HepG2 (cell line): ENCODE results near the gene ACAT1. TPM values are rescaled to one million over a fixed set of nuclear protein-coding genes. Genes with fewer than 3 reads are reported as not detected.
A peak's percentile ranks its signal among the peaks of the same experiment; 100 is the strongest.

Experiments used
- ARNT ChIP-seq: fragments of 450-650 bp; IDR thresholded peaks from 2 replicates; pipeline ENCODE4 v1.6.1; 2017
- ATF7 ChIP-seq, 2 experiments: fragments of 450-650 bp in 1 of 2; sonication (generic) in 1 of 2; formaldehyde crosslinking in 1 of 2; IDR thresholded peaks; 2 replicates each; pipeline versions ENCODE4 v1.4.0 to v1.6.1; 2016 to 2020; ENCODE audit warnings: antibody characterized with exemption in 1 of 2, mild to moderate bottlenecking in 1 of 2, missing genetic modification reagents in 1 of 2
- EED ChIP-seq: sonication (generic); formaldehyde crosslinking; IDR thresholded peaks from 2 replicates; pipeline ENCODE4 v1.5.0; 2020; ENCODE audit warnings: mild to moderate bottlenecking, missing genetic modification reagents
- ELF4 ChIP-seq: sonication (generic); formaldehyde crosslinking; IDR thresholded peaks from 2 replicates; pipeline ENCODE4 v1.5.0; 2020; ENCODE audit warnings: missing genetic modification reagents, mild to moderate bottlenecking, moderate library complexity, borderline replicate concordance
- HCFC1 ChIP-seq: fragments of 150-350 bp; IDR thresholded peaks from 2 replicates; pipeline ENCODE4 v1.6.1; 2014; ENCODE audit warnings: low read depth, low read length
- HDAC6 ChIP-seq: fragments of 200-600 bp; sonication (generic); IDR thresholded peaks from 2 replicates; pipeline ENCODE4 v1.7.0; 2017; ENCODE audit warnings: mild to moderate bottlenecking, antibody characterized with exemption, low read length, low read depth
- KAT7 ChIP-seq: IDR thresholded peaks from 2 replicates; pipeline ENCODE4 v1.6.1; 2018; ENCODE audit warnings: borderline replicate concordance, missing compliant biosample characterization
- KLF13 ChIP-seq: sonication (generic); formaldehyde crosslinking; IDR thresholded peaks from 2 replicates; pipeline ENCODE4 v1.4.0; 2020; ENCODE audit warnings: mild to moderate bottlenecking, missing genetic modification reagents
- MIER2 ChIP-seq: IDR thresholded peaks from 2 replicates; pipeline ENCODE4 v1.6.1; 2016; ENCODE audit warnings: missing biosample characterization, missing genetic modification reagents
- MIXL1 ChIP-seq: IDR thresholded peaks from 2 replicates; pipeline ENCODE4 v1.6.1; 2016
- MNT ChIP-seq: fragments of 450-650 bp; IDR thresholded peaks from 2 replicates; pipeline ENCODE4 v1.6.1; 2016
- POLR2A ChIP-seq, 2 experiments: IDR thresholded peaks; 2 replicates each; pipeline ENCODE4 v1.6.1; 2011; ENCODE audit warnings: low read depth in 2 of 2, low read length in 2 of 2, mild to moderate bottlenecking in 1 of 2, moderate library complexity in 1 of 2; ENCODE audit not compliant: insufficient read depth in 1 of 2
- SOX6 ChIP-seq, 2 experiments: fragments of 450-650 bp in 1 of 2; sonication (generic) in 1 of 2; formaldehyde crosslinking in 1 of 2; IDR thresholded peaks; 2 replicates each; pipeline versions ENCODE4 v1.4.0 to v1.6.1; 2017 to 2020; ENCODE audit warnings: antibody characterized with exemption in 1 of 2, mild to moderate bottlenecking in 1 of 2, missing genetic modification reagents in 1 of 2
- SSRP1 ChIP-seq: IDR thresholded peaks from 2 replicates; pipeline ENCODE4 v1.6.1; 2016; ENCODE audit warnings: control low read depth
- TARDBP ChIP-seq: sonication (generic); formaldehyde crosslinking; IDR thresholded peaks from 2 replicates; pipeline ENCODE4 v1.8.0; 2022; ENCODE audit warnings: mild to moderate bottlenecking, missing genetic modification reagents
- TP53 ChIP-seq: sonication (generic); formaldehyde crosslinking; conservative IDR thresholded peaks from 2 replicates; pipeline ENCODE4 v1.4.0; 2020; ENCODE audit warnings: missing genetic modification reagents
- ZMYM2 ChIP-seq: sonication (generic); formaldehyde crosslinking; IDR thresholded peaks from 2 replicates; pipeline ENCODE4 v1.8.0; 2022; ENCODE audit warnings: mild to moderate bottlenecking, missing genetic modification reagents
- ZNF234 ChIP-seq: sonication (generic); formaldehyde crosslinking; conservative IDR thresholded peaks from 2 replicates; pipeline ENCODE4 v1.5.1; 2020; ENCODE audit warnings: mild to moderate bottlenecking, missing genetic modification reagents
- ZNF713 ChIP-seq: sonication (generic); formaldehyde crosslinking; IDR thresholded peaks from 2 replicates; pipeline ENCODE4 v1.4.0; 2020; ENCODE audit warnings: mild to moderate bottlenecking, missing genetic modification reagents
- polyA plus RNA-seq, 8 experiments: library from polyadenylated mRNA; depleted of rRNA in 3 of 8; stranded (reverse) in 7 of 8; unstranded in 1 of 8; fragments of >200 nt; fragmentation: Illumina TruSeq in 4 of 8; extraction: Trizol in 4 of 8; gene quantifications; 2 replicates each; pipeline versions ENCODE4 v1.2.1 to v1.2.3, GENCODE V29; 2011 to 2016; ENCODE audit warnings: low read depth in 4 of 8, missing spikeins in 1 of 8, mixed read lengths in 1 of 8; ENCODE audit not compliant: insufficient read depth in 1 of 8
- total RNA-seq, 5 experiments: library from RNA; depleted of rRNA; stranded (reverse); fragments of >200 nt; fragmentation: Illumina TruSeq; extraction: Trizol; gene quantifications; 2 replicates each; pipeline ENCODE4 v1.2.3, GENCODE V29; 2016; ENCODE audit warnings: low read depth in 1 of 5
- TF ChIP-seq, protein P1 (sequence below): sonication (generic); formaldehyde crosslinking; IDR thresholded peaks from 2 replicates; pipeline ENCODE4 v1.4.0; 2020; ENCODE audit warnings: missing genetic modification reagents, mild to moderate bottlenecking, borderline replicate concordance
- TF ChIP-seq, protein P2 (sequence below): sonication (generic); formaldehyde crosslinking; IDR thresholded peaks from 2 replicates; pipeline ENCODE4 v1.9.0; 2021; ENCODE audit warnings: missing genetic modification reagents, mild to moderate bottlenecking, borderline replicate concordance
- TF ChIP-seq, protein P3 (sequence below): sonication (generic); formaldehyde crosslinking; conservative IDR thresholded peaks from 2 replicates; pipeline ENCODE4 v1.4.0; 2020; ENCODE audit warnings: missing genetic modification reagents

Gene ACAT1
- total and polyA plus RNA-seq, 2 of the 13 experiments (the other 11 are each of a cell fraction or from before 2014, with no cell fraction given): 103 to 165 TPM

DNA sequence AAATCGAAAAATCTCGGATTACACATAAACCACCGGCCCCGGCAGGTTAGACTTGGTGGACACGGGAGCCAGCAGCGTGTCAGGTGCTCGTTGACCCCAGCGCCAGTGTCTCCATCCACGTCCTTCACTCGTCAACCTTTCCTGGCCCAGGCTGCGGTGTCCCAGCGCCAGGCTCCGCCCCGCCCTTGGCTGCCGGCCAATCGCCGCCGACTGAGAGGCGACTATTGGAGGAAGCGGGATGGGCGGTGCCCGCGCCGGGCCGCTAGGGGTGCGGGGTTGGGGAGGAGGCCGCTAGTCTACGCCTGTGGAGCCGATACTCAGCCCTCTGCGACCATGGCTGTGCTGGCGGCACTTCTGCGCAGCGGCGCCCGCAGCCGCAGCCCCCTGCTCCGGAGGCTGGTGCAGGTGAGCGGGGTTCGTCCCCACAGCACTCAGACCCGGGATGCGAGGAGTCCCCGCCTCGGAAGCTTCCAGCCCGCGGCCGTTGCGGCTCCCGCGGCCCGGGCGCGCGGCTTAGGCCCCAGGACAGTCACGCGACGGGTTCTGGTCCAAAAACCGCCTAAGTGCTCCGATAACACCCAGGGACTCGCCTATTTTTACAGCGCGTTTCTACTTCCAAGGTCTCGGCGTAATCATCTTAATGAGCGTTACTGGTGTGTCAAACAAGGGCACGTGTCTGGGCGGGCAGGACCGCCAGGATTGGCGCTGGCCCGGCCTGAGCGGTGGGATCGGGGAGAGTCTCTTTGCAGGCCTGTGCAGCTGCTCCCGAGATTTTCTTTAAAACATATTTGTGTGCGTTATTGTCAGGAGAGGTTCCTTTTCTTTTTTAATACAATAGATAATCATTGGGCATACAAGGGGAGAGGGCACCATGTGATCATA, at the start of gene ACAT1 (continued):
- TF ChIP-seq ATF7 (IDR thresholded peaks at IDR 0.05) (no peak), ATF7 (CRISPR knock-in tag; IDR thresholded peaks at IDR 0.05) (no peak), KLF13 (CRISPR knock-in tag) (no peak), ZNF234 (CRISPR knock-in tag) (no peak; the same call in 1 of the 2 replicates), SOX6 (IDR thresholded peaks at IDR 0.05) (no peak), SOX6 (CRISPR knock-in tag; IDR thresholded peaks at IDR 0.05) (peak; percentile 39; the same call in 1 of the 2 replicates), ARNT (no peak), ELF4 (CRISPR knock-in tag) (no peak; the same call in 1 of the 2 replicates), ZNF713 (CRISPR knock-in tag) (no peak), MIXL1 (CRISPR knock-in tag) (no peak), HCFC1 (no peak), MNT (peak; percentile 50; the same call in 1 of the 2 replicates), TP53 (CRISPR knock-in tag) (peak; percentile 24; the same call in 1 of the 2 replicates), EED (peak; percentile 93), SSRP1 (CRISPR knock-in tag) (no peak), KAT7 (CRISPR knock-in tag) (peak; percentile 81; the same call in 1 of the 2 replicates), HDAC6 (no peak), POLR2A (IDR thresholded peaks at IDR 0.05; ENCODE audit: insufficient read depth in 1 of 2, low read depth in 2 of 2, low read length in 2 of 2) (peak; percentile 89 to 95), TARDBP (no peak), ZMYM2 (CRISPR knock-in tag) (0 out of 2 replicates have a peak, but pooled peaks have one; percentile 37), MIER2 (CRISPR knock-in tag) (no peak)
- TF ChIP-seq, protein P1, sequence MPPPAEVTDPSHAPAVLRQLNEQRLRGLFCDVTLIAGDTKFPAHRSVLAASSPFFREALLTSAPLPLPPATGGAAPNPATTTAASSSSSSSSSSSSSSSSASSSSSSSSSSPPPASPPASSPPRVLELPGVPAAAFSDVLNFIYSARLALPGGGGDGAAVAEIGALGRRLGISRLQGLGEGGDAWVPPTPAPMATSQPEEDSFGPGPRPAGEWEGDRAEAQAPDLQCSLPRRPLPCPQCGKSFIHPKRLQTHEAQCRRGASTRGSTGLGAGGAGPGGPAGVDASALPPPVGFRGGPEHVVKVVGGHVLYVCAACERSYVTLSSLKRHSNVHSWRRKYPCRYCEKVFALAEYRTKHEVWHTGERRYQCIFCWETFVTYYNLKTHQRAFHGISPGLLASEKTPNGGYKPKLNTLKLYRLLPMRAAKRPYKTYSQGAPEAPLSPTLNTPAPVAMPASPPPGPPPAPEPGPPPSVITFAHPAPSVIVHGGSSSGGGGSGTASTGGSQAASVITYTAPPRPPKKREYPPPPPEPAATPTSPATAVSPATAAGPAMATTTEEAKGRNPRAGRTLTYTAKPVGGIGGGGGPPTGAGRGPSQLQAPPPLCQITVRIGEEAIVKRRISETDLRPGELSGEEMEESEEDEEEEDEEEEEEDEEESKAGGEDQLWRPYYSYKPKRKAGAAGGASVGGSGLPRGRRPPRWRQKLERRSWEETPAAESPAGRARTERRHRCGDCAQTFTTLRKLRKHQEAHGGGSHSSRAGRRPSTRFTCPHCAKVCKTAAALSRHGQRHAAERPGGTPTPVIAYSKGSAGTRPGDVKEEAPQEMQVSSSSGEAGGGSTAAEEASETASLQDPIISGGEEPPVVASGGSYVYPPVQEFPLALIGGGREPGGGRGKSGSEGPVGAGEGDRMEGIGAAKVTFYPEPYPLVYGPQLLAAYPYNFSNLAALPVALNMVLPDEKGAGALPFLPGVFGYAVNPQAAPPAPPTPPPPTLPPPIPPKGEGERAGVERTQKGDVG: no peak
- TF ChIP-seq, protein P2, sequence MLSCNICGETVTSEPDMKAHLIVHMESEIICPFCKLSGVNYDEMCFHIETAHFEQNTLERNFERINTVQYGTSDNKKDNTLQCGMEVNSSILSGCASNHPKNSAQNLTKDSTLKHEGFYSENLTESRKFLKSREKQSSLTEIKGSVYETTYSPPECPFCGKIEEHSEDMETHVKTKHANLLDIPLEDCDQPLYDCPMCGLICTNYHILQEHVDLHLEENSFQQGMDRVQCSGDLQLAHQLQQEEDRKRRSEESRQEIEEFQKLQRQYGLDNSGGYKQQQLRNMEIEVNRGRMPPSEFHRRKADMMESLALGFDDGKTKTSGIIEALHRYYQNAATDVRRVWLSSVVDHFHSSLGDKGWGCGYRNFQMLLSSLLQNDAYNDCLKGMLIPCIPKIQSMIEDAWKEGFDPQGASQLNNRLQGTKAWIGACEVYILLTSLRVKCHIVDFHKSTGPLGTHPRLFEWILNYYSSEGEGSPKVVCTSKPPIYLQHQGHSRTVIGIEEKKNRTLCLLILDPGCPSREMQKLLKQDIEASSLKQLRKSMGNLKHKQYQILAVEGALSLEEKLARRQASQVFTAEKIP (CRISPR knock-in tag): no peak
- TF ChIP-seq, protein P3, sequence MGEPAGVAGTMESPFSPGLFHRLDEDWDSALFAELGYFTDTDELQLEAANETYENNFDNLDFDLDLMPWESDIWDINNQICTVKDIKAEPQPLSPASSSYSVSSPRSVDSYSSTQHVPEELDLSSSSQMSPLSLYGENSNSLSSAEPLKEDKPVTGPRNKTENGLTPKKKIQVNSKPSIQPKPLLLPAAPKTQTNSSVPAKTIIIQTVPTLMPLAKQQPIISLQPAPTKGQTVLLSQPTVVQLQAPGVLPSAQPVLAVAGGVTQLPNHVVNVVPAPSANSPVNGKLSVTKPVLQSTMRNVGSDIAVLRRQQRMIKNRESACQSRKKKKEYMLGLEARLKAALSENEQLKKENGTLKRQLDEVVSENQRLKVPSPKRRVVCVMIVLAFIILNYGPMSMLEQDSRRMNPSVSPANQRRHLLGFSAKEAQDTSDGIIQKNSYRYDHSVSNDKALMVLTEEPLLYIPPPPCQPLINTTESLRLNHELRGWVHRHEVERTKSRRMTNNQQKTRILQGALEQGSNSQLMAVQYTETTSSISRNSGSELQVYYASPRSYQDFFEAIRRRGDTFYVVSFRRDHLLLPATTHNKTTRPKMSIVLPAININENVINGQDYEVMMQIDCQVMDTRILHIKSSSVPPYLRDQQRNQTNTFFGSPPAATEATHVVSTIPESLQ: no peak
